HG03469 (cell line): ENCODE measurements around the gene ITPR2.
A peak's percentile ranks its signal among the peaks of the same experiment; 100 is the strongest.
"Not testable (repeated sequence)": the region's sequence is repeated elsewhere in the genome, so short reads cannot be mapped to it uniquely, and the experiment has no call there.

Experiments
- ATAC-seq: cut with Tn5 transposase; IDR thresholded peaks from one replicate; pipeline ENCODE4 v1.9.1; 2021; ENCODE audit warnings: mild to moderate bottlenecking, moderate library complexity, moderate number of reproducible peaks; ENCODE audit not compliant: unreplicated experiment

ITPR2 gene

GRCh38 chr12:26851031-26851809 lies 18.2 kb upstream of the ITPR2 start:
- ATAC-seq: no peak

GRCh38 chr12:26848156-26848825 lies 15.3 kb upstream of the ITPR2 start:
- no peak for ATAC-seq

GRCh38 chr12:26847431-26847830 lies 14.4 kb upstream of the ITPR2 start:
- ATAC-seq: no peak

GRCh38 chr12:26846416-26846815 lies 13.4 kb upstream of the ITPR2 start:
- ATAC-seq: no peak

GRCh38 chr12:26845984-26846383 lies 13.0 kb upstream of the ITPR2 start:
- ATAC-seq: no peak

- no peak for ATAC-seq
These were observed 12.2 kb upstream of the ITPR2 start for GRCh38 chr12:26845057-26845666.

- no peak for ATAC-seq
These were observed 10.3 kb upstream of the ITPR2 start for GRCh38 chr12:26843311-26843710.

GRCh38 chr12:26841085-26841484 lies 8.1 kb upstream of the ITPR2 start:
- no peak for ATAC-seq

GRCh38 chr12:26839512-26839911 lies 6.5 kb upstream of the ITPR2 start:
- no peak for ATAC-seq

- ATAC-seq: no peak
These were observed 6.0 kb upstream of the ITPR2 start for GRCh38 chr12:26838888-26839416.

- no peak for ATAC-seq
These were observed 3.2 kb upstream of the ITPR2 start for GRCh38 chr12:26836201-26836600.

- ATAC-seq: not testable (repeated sequence)
These were observed 1.6 kb upstream of the ITPR2 start for GRCh38 chr12:26834503-26835060.

GRCh38 chr12:26833743-26834490 lies 923 bp upstream of the ITPR2 start:
- no peak for ATAC-seq

- peak; percentile 32 for ATAC-seq
These were observed 808 bp downstream of the ITPR2 start for GRCh38 chr12:26831951-26832821.

GRCh38 chr12:26830783-26831551 lies 2.0 kb downstream of the ITPR2 start:
- no peak for ATAC-seq

- no peak for ATAC-seq
These were observed 2.6 kb downstream of the ITPR2 start for GRCh38 chr12:26830363-26830762.

GRCh38 chr12:26828280-26829073 lies 4.5 kb downstream of the ITPR2 start:
- ATAC-seq: no peak

GRCh38 chr12:26826437-26826836 lies 6.6 kb downstream of the ITPR2 start:
- ATAC-seq: no peak
